ENCODE measurements around the gene SLC23A1.

The SLC23A1 gene

GRCh38 chr5:139406963-139407362 is 23.9 kb upstream of the SLC23A1 start:
- no peak for DNase-seq

- DNase-seq = no peak
Measured at GRCh38 chr5:139404484-139404840, 21.4 kb upstream of the SLC23A1 start.

- peak; percentile 98 for DNase-seq
Measured at GRCh38 chr5:139403787-139404483, 20.8 kb upstream of the SLC23A1 start, which contains the start of gene SPATA24. Gene SPATA24, minus strand, starts transcription at chr5:139404089. Its CDS starts 29 bp downstream, at chr5:139404060.

GRCh38 chr5:139403418-139403786 is 20.3 kb upstream of the SLC23A1 start:
- no peak for DNase-seq

GRCh38 chr5:139402561-139403158 is 19.6 kb upstream of the SLC23A1 start:
- peak; percentile 32 for DNase-seq

- DNase-seq = no peak
Measured at GRCh38 chr5:139401546-139401945, 18.4 kb upstream of the SLC23A1 start.

- no peak for DNase-seq
Measured at GRCh38 chr5:139399501-139400121, 16.5 kb upstream of the SLC23A1 start.

GRCh38 chr5:139397921-139398320 is 14.8 kb upstream of the SLC23A1 start:
- DNase-seq = no peak

GRCh38 chr5:139396691-139397090 is 13.6 kb upstream of the SLC23A1 start:
- DNase-seq = no peak

- no peak for DNase-seq
Measured at GRCh38 chr5:139395844-139396640, 12.9 kb upstream of the SLC23A1 start.

- DNase-seq = no peak
Measured at GRCh38 chr5:139394654-139395566, 11.8 kb upstream of the SLC23A1 start, which contains the start of gene PROB1. Gene PROB1, minus strand, starts transcription at chr5:139395104. Its CDS starts 23 bp downstream, at chr5:139395081.

GRCh38 chr5:139394123-139394653 is 11.1 kb upstream of the SLC23A1 start:
- DNase-seq = peak; percentile 57

GRCh38 chr5:139393497-139394122 is 10.5 kb upstream of the SLC23A1 start:
- DNase-seq = no peak

- DNase-seq = peak; percentile 78
Measured at GRCh38 chr5:139392678-139393496, 9.8 kb upstream of the SLC23A1 start.

- DNase-seq = no peak
Measured at GRCh38 chr5:139392324-139392677, 9.2 kb upstream of the SLC23A1 start.

- no peak for DNase-seq
Measured at GRCh38 chr5:139391570-139392323, 8.7 kb upstream of the SLC23A1 start.

- DNase-seq = no peak
Measured at GRCh38 chr5:139390639-139391569, 7.8 kb upstream of the SLC23A1 start.

All from stimulated activated CD4-positive, alpha-beta T cell treated with anti-CD3 and anti-CD28 coated beads, Interleukin-4, amount 100 ng/mL, for 24 hours (primary cell).